ENCODE results near the gene NR3C1. TPM values are rescaled to one million over a fixed set of nuclear protein-coding genes. Genes with fewer than 3 reads are reported as not detected.

The NR3C1 gene
- polyA plus RNA-seq, 1 donor from 2014 or later, result 2.3 TPM

GRCh38 chr5:143354025-143354424, 49.5 kb downstream of the NR3C1 start:
- Histone ChIP-seq H3K27ac (ENCODE audit: low read length) (no peak overlapping the region), H3K27me3 (ENCODE audit: insufficient read depth, low read depth, low read length) (no peaks in the 10 kb centered on the region), H3K9me2 (ENCODE audit: insufficient read depth, low read length) (no peaks in the 10 kb centered on the region), H3K36me3 (ENCODE audit: insufficient read depth, low read length) (no peaks in the 10 kb centered on the region), H3K9me3 (ENCODE audit: low read length) (no peaks in the 10 kb centered on the region), H3F3A (ENCODE audit: insufficient read depth, low read length, poor library complexity, severe bottlenecking) (no peaks in the 10 kb centered on the region), H3K4me2 (ENCODE audit: low read length) (no peak overlapping the region), H2AFZ (ENCODE audit: low read depth, low read length) (no peak overlapping the region), H4K20me1 (ENCODE audit: insufficient read depth) (no peaks in the 10 kb centered on the region), H3K4me3 (ENCODE audit: low read length) (no peak overlapping the region), H3K79me2 (replicated peaks; ENCODE audit: insufficient read depth, low read length) (no peaks in the 10 kb centered on the region), H3K9ac (ENCODE audit: low read length) (no peak overlapping the region)
- no peak for TF ChIP-seq MXI1 (conservative IDR thresholded peaks at IDR 0.05; ENCODE audit: poor library complexity, severe bottlenecking)
- no peak for TF ChIP-seq TAF1 (IDR thresholded peaks at IDR 0.05; ENCODE audit: low read depth)
- no peak for TF ChIP-seq EP300 (conservative IDR thresholded peaks at IDR 0.05; ENCODE audit: poor library complexity, severe bottlenecking)
- TF ChIP-seq, protein P1, sequence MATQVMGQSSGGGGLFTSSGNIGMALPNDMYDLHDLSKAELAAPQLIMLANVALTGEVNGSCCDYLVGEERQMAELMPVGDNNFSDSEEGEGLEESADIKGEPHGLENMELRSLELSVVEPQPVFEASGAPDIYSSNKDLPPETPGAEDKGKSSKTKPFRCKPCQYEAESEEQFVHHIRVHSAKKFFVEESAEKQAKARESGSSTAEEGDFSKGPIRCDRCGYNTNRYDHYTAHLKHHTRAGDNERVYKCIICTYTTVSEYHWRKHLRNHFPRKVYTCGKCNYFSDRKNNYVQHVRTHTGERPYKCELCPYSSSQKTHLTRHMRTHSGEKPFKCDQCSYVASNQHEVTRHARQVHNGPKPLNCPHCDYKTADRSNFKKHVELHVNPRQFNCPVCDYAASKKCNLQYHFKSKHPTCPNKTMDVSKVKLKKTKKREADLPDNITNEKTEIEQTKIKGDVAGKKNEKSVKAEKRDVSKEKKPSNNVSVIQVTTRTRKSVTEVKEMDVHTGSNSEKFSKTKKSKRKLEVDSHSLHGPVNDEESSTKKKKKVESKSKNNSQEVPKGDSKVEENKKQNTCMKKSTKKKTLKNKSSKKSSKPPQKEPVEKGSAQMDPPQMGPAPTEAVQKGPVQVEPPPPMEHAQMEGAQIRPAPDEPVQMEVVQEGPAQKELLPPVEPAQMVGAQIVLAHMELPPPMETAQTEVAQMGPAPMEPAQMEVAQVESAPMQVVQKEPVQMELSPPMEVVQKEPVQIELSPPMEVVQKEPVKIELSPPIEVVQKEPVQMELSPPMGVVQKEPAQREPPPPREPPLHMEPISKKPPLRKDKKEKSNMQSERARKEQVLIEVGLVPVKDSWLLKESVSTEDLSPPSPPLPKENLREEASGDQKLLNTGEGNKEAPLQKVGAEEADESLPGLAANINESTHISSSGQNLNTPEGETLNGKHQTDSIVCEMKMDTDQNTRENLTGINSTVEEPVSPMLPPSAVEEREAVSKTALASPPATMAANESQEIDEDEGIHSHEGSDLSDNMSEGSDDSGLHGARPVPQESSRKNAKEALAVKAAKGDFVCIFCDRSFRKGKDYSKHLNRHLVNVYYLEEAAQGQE (IDR thresholded peaks at IDR 0.05; ENCODE audit: borderline replicate concordance), result no peak
- TF ChIP-seq RAD21 (conservative IDR thresholded peaks at IDR 0.05), result no peak

- no peaks in the 10 kb centered on the region for H3K27me3 ChIP-seq (ENCODE audit: insufficient read depth, low read depth, low read length)
- TF ChIP-seq EP300 (conservative IDR thresholded peaks at IDR 0.05; ENCODE audit: poor library complexity, severe bottlenecking) (no peak), RAD21 (conservative IDR thresholded peaks at IDR 0.05) (no peak), TAF1 (IDR thresholded peaks at IDR 0.05; ENCODE audit: low read depth) (no peak), MXI1 (conservative IDR thresholded peaks at IDR 0.05; ENCODE audit: poor library complexity, severe bottlenecking) (no peak), CTCF (IDR thresholded peaks at IDR 0.05; ENCODE audit: poor library complexity, severe bottlenecking) (no peak), SMC3 (conservative IDR thresholded peaks at IDR 0.05; ENCODE audit: poor library complexity) (no peak), EZH2 (IDR thresholded peaks at IDR 0.05; ENCODE audit: borderline replicate concordance, insufficient read depth, low read length, poor library complexity, severe bottlenecking) (no peak), POLR2AphosphoS5 (IDR thresholded peaks at IDR 0.05) (no peak)
- TF ChIP-seq, protein P1 (IDR thresholded peaks at IDR 0.05; ENCODE audit: borderline replicate concordance), result no peak
- no peaks in the 10 kb centered on the region for H3K9me3 ChIP-seq (ENCODE audit: low read length)
- no peaks in the 10 kb centered on the region for H3K79me2 ChIP-seq (replicated peaks; ENCODE audit: insufficient read depth, low read length)
- no peak overlapping the region for H2AFZ ChIP-seq (ENCODE audit: low read depth, low read length)
- H4K20me1 ChIP-seq (ENCODE audit: insufficient read depth), result no peaks in the 10 kb centered on the region
- H3K27ac ChIP-seq (ENCODE audit: low read length), result no peak overlapping the region
- no peaks in the 10 kb centered on the region for H3F3A ChIP-seq (ENCODE audit: insufficient read depth, low read length, poor library complexity, severe bottlenecking)
- H3K36me3 ChIP-seq (ENCODE audit: insufficient read depth, low read length), result no peaks in the 10 kb centered on the region
- no peaks in the 10 kb centered on the region for H3K9me2 ChIP-seq (ENCODE audit: insufficient read depth, low read length)
- H3K4me3 ChIP-seq (ENCODE audit: low read length), result no peak overlapping the region
- no peak overlapping the region for H3K9ac ChIP-seq (ENCODE audit: low read length)
- no peak overlapping the region for H3K4me2 ChIP-seq (ENCODE audit: low read length)
Measured at GRCh38 chr5:143352691-143353090, 50.8 kb downstream of the NR3C1 start.

All from neural cell (in vitro differentiated cells).